ENCODE data around the gene FAM168B.
"Not testable (repeated sequence)": the region's sequence is repeated elsewhere in the genome, so short reads cannot be mapped to it uniquely, and the experiment has no call there.

Gene FAM168B

DNA sequence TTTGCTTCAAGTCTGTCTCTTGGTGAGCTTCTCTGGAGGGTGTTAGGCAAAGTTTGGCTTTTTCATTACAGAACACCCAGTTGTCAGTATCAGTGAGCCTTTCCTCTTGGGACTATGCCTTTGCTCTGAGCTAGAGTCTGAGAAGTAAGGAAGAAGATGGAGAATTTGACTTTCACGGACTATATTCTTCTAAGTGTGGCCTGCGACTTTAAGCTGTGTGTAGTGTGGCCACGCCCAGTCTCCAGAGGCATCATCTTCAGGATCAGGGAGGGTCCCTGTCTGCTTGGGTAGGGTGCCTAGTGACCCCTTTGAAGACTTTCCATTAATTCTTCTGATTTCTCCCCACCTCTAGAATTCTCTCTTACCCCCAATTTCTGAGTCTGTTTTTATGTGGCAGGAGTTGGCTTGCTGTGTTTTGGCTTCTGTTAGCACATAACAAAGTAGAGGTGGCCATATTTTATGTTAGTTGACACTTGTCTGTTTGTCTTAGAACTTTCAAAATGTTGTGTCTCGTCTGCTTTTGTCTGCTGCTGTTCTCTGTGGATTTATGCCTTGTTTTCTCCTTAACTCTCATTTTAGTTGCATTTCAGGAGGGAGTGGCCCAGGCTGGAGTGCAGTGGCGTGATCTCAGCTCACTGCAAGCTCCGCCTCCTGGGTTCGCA lies 20.4 kb upstream of the FAM168B start:
- H3K4me3 Mint-ChIP-seq: no peak overlapping the region
- no peaks in the 10 kb centered on the region for H3K27me3 Mint-ChIP-seq
- H3K9me3 Mint-ChIP-seq: peaks cover 6% of the 10 kb centered on the region
- H3K4me1 Mint-ChIP-seq (ENCODE audit: low read depth): peaks cover 70% of the 10 kb centered on the region
- H3K36me3 Mint-ChIP-seq (ENCODE audit: low read depth): peaks cover 68% of the 10 kb centered on the region
- no peak overlapping the region for H3K27ac Mint-ChIP-seq

DNA sequence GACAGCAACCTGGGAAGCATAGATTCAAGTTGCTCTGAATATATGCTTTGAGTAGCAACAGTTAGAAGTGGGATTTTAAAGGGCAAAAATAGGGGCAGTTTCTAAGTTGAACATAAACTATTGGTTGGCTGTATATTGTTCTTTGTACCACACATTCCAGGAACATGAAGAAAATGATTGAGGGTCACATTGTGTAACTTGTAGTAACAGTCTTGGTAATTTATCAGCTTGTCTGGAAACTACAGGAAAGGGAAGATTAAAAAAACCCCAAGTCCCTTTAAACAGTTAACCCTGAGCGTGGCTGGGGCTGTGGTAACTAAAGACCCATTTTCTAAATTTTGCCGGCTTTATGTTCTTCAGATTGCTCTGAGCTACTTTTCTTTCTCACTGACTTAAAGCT lies 19.3 kb upstream of the FAM168B start:
- no peaks in the 10 kb centered on the region for H3K27me3 Mint-ChIP-seq
- peaks cover 6% of the 10 kb centered on the region for H3K9me3 Mint-ChIP-seq
- H3K36me3 Mint-ChIP-seq (ENCODE audit: low read depth): peaks cover 67% of the 10 kb centered on the region
- H3K4me3 Mint-ChIP-seq: no peak overlapping the region
- peaks cover 76% of the 10 kb centered on the region for H3K4me1 Mint-ChIP-seq (ENCODE audit: low read depth)
- no peak overlapping the region for H3K27ac Mint-ChIP-seq

DNA sequence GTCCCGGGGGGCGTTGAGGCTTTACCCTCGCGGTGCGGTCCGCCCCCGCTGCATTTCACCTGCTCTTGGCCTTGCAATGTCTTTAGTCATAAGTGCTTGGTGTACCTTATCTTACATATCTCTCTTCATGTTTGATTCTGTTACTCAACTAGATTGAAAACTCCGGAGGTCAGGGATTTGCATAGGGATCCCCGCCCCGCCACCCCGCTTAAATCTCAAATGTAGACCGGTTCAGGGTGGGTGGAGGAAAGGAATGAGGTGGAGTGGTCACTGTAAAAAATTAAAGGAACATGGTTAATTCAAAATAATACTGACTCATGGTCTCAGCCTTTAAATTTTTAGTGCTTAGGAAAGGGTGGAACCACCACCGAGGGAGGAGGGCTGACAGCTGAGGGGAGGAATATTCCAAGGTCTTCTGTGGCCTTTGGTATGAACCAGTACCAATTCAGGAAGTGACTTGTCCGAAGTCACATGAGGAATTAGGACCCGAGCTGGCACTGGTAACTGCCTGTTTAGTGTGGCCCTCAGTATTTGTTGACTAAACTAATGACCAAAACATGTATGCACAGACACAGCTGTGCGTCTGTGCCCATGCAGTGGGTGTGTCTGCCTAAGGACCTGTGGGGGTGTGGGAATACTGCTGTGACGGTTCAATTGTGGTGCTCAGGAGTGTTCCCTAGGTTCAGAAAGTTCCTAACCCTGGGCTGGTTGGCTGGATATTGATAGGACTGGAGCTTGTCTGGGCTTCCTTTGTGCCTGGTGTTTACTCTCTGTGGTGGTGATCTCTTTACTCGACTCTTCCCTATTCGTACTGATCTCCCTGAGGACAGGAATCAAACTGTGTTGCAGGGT lies 12.9 kb upstream of the FAM168B start:
- Mint-ChIP-seq H3K9me3 (no peaks in the 10 kb centered on the region), H3K27me3 (no peaks in the 10 kb centered on the region), H3K27ac (peak overlapping the region; percentile 97), H3K4me1 (ENCODE audit: low read depth) (peaks cover 63% of the 10 kb centered on the region), H3K36me3 (ENCODE audit: low read depth) (peaks cover 30% of the 10 kb centered on the region), H3K4me3 (peak overlapping the region; percentile 97)

DNA sequence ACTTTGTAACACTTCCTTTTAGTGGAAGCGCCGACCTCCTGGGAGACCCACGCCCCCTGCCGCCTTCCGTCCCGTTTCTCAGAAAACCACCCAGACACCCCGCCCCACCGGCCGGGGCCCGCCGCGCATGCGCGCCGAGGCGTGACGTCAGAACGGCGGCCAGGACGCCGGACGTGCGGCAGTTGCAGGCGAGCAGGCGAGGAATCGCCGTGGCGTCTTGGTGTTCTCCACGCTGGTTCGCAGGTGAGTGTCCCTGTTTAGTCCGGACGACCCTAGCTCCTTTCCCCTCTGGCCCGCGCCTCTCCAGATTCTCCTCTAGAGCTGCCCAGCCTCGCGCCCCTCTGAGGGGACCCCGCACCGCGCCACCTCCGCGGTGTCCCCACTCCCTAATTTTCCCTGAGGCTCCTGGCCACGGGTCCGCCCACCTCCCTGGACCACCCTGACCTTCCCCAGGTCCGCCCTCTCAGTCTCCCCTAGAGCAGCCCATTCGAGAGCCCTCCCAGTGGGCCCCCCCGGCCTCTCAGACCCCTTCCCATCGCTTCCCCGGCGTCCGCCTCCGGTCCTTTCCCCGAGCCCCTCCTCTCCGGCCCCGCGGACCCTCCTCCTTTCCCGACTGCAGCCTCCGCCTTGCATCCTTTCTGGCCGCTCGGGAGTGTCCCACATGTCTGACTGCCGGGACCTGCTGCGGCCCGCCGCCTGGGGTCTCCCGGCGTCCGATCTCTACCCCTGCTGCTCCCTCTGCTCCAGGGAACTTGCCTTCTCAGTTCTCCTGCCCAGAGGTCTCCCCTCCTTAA lies 12.1 kb upstream of the FAM168B start, which contains the start of gene PLEKHB2:
PLEKHB2 (plus strand) TSS at position 181 of the 794 bp plus-strand sequence. CDS start 15,606 bp downstream, outside the sequence.
- Mint-ChIP-seq H3K27me3 (no peaks in the 10 kb centered on the region), H3K4me3 (peak within 1 kb of the TSS; percentile 97), H3K27ac (peak within 1 kb of the TSS; percentile 97), H3K9me3 (no peaks in the 10 kb centered on the region), H3K4me1 (ENCODE audit: low read depth) (peaks cover 55% of the 10 kb centered on the region), H3K36me3 (ENCODE audit: low read depth) (peaks cover 25% of the 10 kb centered on the region)

DNA sequence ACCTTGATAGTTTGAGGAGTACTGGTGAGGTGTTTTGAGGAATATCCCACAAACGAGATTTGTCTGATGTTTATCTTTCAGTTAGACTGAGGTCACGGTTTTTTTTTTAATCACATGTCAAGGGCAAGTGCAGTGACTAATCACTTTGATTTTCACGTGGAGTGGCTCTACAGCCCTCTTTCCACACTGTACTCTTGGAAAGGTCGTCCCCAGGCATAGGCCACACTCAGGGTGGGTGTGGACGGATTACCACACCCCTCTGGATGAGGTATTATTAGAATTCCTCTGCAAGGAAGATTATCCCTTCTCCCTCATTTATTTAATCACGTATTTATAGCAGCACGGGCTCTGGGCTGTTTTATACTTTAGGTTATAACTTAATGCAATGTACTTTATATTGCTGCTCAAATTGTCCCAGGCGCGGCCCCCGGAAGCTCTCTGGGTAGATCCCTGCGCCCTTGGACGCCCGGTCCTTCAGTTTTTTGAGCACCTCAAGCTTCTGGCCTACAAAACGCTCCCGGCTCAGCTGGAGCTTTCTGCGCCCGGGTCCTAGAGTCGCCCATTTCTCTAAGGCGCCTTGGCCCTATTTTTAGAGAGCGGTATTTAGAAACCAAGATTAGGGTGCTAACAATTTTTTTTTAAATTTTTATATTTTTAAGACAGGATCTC lies 11.4 kb upstream of the FAM168B start:
- Mint-ChIP-seq H3K27me3 (no peaks in the 10 kb centered on the region), H3K27ac (peak overlapping the region; percentile 97), H3K4me3 (peak overlapping the region; percentile 97), H3K4me1 (ENCODE audit: low read depth) (peaks cover 51% of the 10 kb centered on the region), H3K36me3 (ENCODE audit: low read depth) (peaks cover 21% of the 10 kb centered on the region), H3K9me3 (no peaks in the 10 kb centered on the region)

DNA sequence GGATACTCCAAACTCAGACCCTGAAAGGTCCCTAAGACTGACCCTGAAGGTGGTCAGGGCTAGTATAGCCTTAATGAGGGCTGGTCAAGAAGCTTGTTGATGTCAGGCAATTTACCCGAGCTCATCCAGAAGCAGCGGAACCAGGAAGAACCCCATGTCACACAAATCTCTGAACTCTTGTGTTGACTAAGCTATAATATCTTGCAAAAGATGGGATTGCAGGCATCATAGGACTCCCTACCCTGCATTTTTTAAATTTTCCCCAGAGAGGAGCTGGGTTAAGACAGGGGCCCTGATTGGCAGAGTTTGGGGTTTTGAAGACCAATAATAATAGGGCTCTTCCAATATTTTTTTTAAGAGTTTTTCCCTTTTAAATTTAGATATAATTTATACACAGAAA lies 9.9 kb upstream of the FAM168B start:
- H3K4me3 Mint-ChIP-seq: no peak overlapping the region
- H3K27me3 Mint-ChIP-seq: no peaks in the 10 kb centered on the region
- H3K27ac Mint-ChIP-seq: peak overlapping the region; percentile 45
- H3K4me1 Mint-ChIP-seq (ENCODE audit: low read depth): peaks cover 41% of the 10 kb centered on the region
- H3K9me3 Mint-ChIP-seq: no peaks in the 10 kb centered on the region
- H3K36me3 Mint-ChIP-seq (ENCODE audit: low read depth): peaks cover 10% of the 10 kb centered on the region

DNA sequence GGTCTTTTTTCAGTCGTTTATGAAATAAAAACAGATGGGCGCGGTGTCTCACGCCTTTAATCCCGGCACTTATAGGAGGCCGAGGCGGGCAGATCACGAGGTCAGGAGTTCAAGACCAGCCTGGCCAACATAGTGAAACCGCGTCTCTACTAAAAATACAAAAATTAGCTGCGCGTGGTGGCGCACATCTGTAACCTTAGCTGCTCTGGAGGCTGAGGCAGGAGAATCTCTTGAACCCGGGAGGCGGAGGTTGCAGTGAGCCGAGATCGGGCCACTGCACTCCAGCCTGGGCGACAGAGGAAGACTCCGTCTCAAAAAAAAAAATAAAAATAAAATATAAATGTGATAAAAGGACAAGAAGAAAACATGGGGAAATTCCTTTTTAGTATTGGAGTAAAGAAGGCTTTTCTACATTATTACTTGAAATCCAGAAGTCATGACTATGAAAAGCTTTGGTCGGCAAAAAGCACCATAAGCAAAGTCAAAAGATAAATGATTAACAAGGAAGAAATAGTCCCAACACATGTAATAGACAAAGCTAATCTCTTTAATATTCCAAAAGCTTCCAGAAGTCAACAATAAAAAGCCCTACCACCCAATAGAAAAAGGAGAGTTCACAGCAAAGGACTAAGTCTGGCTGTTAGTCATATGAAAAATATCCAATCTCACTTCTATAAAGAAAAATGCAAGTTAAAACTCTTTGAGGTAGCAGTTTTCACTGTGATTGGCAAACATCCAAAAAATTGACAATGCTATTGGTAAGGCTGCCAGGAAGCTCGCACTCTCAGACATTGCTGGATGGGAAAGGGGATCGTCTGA lies 1.4 kb upstream of the FAM168B start:
- Mint-ChIP-seq H3K9me3 (no peaks in the 10 kb centered on the region), H3K36me3 (ENCODE audit: low read depth) (peaks cover 9% of the 10 kb centered on the region), H3K27ac (peak overlapping the region; percentile 97), H3K4me3 (peak overlapping the region; percentile 93), H3K4me1 (ENCODE audit: low read depth) (peaks cover 25% of the 10 kb centered on the region), H3K27me3 (no peaks in the 10 kb centered on the region)

DNA sequence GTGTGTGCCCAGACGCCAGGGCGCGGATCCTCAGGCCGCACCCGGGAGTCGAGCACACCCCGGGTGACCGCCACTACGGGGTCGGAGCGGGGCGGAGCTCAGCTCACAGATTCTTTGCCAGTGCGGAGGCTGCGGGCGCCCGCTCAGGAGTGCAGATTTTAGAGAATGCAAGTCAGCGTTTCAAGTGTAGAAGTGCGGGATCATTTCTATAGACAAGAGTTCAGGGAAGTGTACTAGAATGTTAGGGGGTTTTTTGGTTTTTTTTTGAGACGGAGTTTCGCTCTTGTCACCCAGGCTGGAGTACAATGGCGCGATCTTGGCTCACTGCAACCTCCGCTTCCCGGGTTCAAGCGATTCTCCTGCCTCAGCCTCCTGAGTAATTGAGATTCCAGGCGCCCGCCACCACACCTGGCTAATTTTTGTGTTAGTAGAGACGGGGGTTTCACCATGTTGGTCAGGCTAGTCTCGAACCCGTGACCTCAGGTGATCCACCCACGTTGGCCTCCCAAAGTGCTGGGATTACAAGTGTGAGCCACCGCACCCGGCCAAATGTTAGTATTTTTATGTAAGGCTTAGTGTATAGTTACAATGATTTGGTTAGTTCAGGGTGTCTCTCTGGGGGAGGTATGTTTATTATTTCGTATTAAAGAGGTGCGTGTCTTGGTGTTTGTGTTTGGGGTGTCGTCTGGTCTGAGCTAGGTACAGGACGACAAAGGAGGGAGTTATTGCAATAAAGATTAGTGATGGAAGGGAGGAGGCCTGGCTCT lies 619 bp upstream of the FAM168B start:
- H3K4me3 Mint-ChIP-seq: peak overlapping the region; percentile 93
- no peaks in the 10 kb centered on the region for H3K27me3 Mint-ChIP-seq
- H3K9me3 Mint-ChIP-seq: no peaks in the 10 kb centered on the region
- H3K27ac Mint-ChIP-seq: peak overlapping the region; percentile 97
- peaks cover 32% of the 10 kb centered on the region for H3K4me1 Mint-ChIP-seq (ENCODE audit: low read depth)
- peaks cover 13% of the 10 kb centered on the region for H3K36me3 Mint-ChIP-seq (ENCODE audit: low read depth)

DNA sequence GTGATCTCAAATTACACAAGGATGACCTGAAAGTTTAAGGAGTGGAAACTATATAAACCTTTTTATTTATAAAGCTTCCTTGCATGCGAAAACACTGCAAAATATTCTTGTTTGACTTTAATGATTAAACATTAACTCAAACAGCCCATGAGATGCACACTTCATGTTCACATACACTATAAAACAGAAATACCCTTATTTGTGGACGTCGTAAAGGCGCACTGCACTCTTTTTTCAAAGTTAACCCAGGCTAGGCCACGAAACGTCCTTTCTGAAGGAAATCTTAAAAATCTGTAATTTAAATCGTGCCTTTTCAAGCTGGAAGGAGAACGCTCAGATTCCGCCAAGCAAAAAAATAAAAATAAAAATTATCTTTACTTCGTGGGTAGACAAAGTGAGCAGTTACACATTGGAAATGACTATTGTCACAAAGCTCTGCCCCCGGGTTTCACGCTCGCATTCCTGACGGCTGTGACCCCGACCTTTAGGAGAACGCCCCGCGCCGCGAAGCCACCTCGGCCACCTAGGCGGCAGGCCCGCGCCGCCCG lies 728 bp downstream of the FAM168B start:
- Mint-ChIP-seq H3K4me1 (ENCODE audit: low read depth) (peaks cover 36% of the 10 kb centered on the region), H3K27me3 (no peaks in the 10 kb centered on the region), H3K36me3 (ENCODE audit: low read depth) (peaks cover 25% of the 10 kb centered on the region), H3K9me3 (no peaks in the 10 kb centered on the region), H3K27ac (peak overlapping the region; percentile 79), H3K4me3 (peak overlapping the region; percentile 85)

DNA sequence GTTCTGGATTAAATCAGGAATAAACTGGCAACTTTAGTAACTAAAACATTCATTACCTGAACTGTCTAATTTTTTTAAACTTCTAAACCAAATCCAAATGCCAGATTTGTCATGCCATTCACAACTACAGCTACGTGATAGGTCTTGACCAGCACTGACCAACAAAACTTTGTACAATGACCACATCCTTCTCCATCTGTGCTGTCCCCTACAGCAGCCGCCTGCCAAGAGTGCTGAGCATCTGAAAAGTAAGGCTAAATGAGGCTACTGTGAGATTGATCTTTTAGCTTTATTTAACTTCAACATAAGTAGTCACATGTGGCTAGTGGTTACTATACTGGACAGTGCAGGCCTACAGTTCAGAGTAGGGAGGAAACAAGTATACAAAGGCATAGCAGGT lies 7.6 kb downstream of the FAM168B start:
- no peak overlapping the region for H3K27ac Mint-ChIP-seq
- no peaks in the 10 kb centered on the region for H3K27me3 Mint-ChIP-seq
- H3K9me3 Mint-ChIP-seq: no peaks in the 10 kb centered on the region
- no peak overlapping the region for H3K4me3 Mint-ChIP-seq
- peaks cover 49% of the 10 kb centered on the region for H3K4me1 Mint-ChIP-seq (ENCODE audit: low read depth)
- peaks cover 73% of the 10 kb centered on the region for H3K36me3 Mint-ChIP-seq (ENCODE audit: low read depth)

DNA sequence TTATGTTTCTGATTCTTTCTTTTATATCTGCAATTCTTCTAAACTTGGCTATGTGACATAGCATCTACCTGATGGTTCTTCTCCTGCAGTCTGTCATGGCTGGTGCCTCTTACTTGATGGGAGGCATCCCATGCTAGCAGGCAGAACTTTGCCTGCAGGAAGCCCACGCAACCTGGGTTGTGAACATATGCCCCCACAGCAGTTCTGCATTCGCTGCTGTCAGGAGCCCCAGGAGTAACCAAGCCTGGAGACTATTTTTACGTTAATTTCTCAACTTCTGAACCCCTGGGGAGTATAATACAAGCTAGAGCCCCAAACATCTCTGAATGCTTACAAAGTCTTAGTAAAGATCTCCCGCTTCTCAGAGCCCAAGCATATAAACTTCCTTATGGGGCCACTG lies 12.1 kb downstream of the FAM168B start:
- peaks cover 78% of the 10 kb centered on the region for H3K36me3 Mint-ChIP-seq (ENCODE audit: low read depth)
- no peaks in the 10 kb centered on the region for H3K27me3 Mint-ChIP-seq
- H3K4me3 Mint-ChIP-seq: no peak overlapping the region
- H3K4me1 Mint-ChIP-seq (ENCODE audit: low read depth): peaks cover 42% of the 10 kb centered on the region
- H3K9me3 Mint-ChIP-seq: no peaks in the 10 kb centered on the region
- no peak overlapping the region for H3K27ac Mint-ChIP-seq

DNA sequence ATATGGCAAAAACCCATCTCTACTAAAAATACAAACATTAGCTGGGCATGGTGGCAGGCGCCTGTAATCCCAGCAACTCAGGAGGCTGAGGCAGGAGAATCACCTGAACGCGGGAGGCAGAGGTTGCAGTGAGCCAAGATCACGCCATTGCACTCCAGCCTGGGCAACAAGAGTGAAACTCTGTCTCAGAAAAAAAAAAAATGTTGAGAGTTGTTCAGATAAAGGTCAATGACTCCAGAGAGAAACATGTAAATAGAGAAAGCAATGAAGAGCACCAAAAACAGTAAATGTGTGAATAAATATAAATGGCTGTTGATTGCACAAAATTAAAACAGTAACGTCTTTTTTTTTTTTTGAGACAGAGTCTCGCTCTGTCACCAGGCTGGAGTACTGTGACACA lies 13.3 kb downstream of the FAM168B start:
- peaks cover 77% of the 10 kb centered on the region for H3K36me3 Mint-ChIP-seq (ENCODE audit: low read depth)
- H3K4me3 Mint-ChIP-seq, H3K9me3 Mint-ChIP-seq, H3K27me3 Mint-ChIP-seq: not testable (repeated sequence)
- peak overlapping the region; percentile 47 for H3K27ac Mint-ChIP-seq
- peaks cover 34% of the 10 kb centered on the region for H3K4me1 Mint-ChIP-seq (ENCODE audit: low read depth)

DNA sequence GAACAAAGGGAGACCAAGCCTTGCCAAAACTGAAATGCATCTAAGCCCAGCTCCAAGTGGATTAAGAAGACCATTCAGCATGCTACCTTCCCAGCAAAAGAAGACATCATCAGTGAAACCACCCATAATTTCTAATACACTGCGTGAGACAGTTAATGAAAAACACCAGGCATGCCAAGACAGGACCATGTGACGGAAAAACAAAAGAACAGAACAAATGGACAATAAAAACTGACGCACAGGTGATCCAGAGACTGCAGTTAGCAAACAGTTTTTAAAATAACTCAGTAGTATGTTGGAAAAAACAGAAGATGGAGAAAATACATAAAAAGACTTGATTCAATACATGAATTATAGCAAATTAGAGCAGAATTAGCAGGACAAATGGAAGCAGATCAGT lies 15.3 kb downstream of the FAM168B start:
- H3K27me3 Mint-ChIP-seq: no peaks in the 10 kb centered on the region
- no peaks in the 10 kb centered on the region for H3K9me3 Mint-ChIP-seq
- peak overlapping the region; percentile 16 for H3K27ac Mint-ChIP-seq
- H3K36me3 Mint-ChIP-seq (ENCODE audit: low read depth): peaks cover 84% of the 10 kb centered on the region
- H3K4me1 Mint-ChIP-seq (ENCODE audit: low read depth): peaks cover 31% of the 10 kb centered on the region
- no peak overlapping the region for H3K4me3 Mint-ChIP-seq
